ENCODE data around the gene MSGN1.

GRCh38 chr2:17821080-17821479 lies 4.8 kb downstream of the MSGN1 start:
- TF ChIP-seq, protein P1, sequence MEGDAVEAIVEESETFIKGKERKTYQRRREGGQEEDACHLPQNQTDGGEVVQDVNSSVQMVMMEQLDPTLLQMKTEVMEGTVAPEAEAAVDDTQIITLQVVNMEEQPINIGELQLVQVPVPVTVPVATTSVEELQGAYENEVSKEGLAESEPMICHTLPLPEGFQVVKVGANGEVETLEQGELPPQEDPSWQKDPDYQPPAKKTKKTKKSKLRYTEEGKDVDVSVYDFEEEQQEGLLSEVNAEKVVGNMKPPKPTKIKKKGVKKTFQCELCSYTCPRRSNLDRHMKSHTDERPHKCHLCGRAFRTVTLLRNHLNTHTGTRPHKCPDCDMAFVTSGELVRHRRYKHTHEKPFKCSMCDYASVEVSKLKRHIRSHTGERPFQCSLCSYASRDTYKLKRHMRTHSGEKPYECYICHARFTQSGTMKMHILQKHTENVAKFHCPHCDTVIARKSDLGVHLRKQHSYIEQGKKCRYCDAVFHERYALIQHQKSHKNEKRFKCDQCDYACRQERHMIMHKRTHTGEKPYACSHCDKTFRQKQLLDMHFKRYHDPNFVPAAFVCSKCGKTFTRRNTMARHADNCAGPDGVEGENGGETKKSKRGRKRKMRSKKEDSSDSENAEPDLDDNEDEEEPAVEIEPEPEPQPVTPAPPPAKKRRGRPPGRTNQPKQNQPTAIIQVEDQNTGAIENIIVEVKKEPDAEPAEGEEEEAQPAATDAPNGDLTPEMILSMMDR (IDR thresholded peaks at IDR 0.05; ENCODE audit: extremely low read depth in 1 of 2, insufficient read depth in 1 of 2, low read depth in 1 of 2, low read length in 2 of 2) = no peak
- TF ChIP-seq POLR2A (IDR thresholded peaks at IDR 0.05; ENCODE audit: low read depth, low read length) = no peak
- TF ChIP-seq GATA2 (IDR thresholded peaks at IDR 0.05; ENCODE audit: insufficient read depth, insufficient read length, low read depth, low read length) = no peak
